Neural cell (in vitro differentiated cells): ENCODE measurements around the gene COL5A1. TPM values are rescaled to one million over a fixed set of nuclear protein-coding genes. Genes with fewer than 3 reads are reported as not detected.

ENCODE experiments used
- H2AFZ ChIP-seq: fragments of 200-600, 300-800 bp; sonication (generic), shearing (Covaris generic); 2 replicates; pipeline ENCODE4 v1.6.0; 2014; ENCODE audit warnings: low read depth, mild to moderate bottlenecking, antibody characterized with exemption, low read length, moderate library complexity
- H3F3A ChIP-seq: fragments of 200-600 bp; shearing (Covaris generic); 2 replicates; pipeline ENCODE4 v1.6.1; 2016; ENCODE audit warnings: mild to moderate bottlenecking, moderate library complexity, mixed read lengths, antibody characterized with exemption, low read length; ENCODE audit not compliant: insufficient read depth, poor library complexity, severe bottlenecking
- H3K27ac ChIP-seq: fragments of 200-600, 300-800 bp; sonication (generic), shearing (Covaris generic); 2 replicates; pipeline ENCODE4 v1.5.1; 2014; ENCODE audit warnings: mild to moderate bottlenecking, low read length, moderate library complexity
- H3K27me3 ChIP-seq: fragments of 300-800, 200-600 bp; sonication (generic), shearing (Covaris generic); 2 replicates; pipeline ENCODE4 v1.6.0; 2014; ENCODE audit warnings: mild to moderate bottlenecking, low read depth, low read length, moderate library complexity; ENCODE audit not compliant: insufficient read depth
- H3K36me3 ChIP-seq: fragments of 300-800, 200-600 bp; sonication (generic), shearing (Covaris generic); 2 replicates; pipeline ENCODE4 v1.5.1; 2014; ENCODE audit warnings: mild to moderate bottlenecking, antibody characterized with exemption, low read length, moderate library complexity; ENCODE audit not compliant: insufficient read depth
- H3K4me2 ChIP-seq: fragments of 300-800, 200-600 bp; sonication (generic), shearing (Covaris generic); 2 replicates; pipeline ENCODE4 v1.6.0; 2014; ENCODE audit warnings: mild to moderate bottlenecking, low read length
- H3K4me3 ChIP-seq: fragments of 300-800, 200-600 bp; sonication (generic), shearing (Covaris generic); 2 replicates; pipeline ENCODE4 v1.5.1; 2014; ENCODE audit warnings: mild to moderate bottlenecking, low read length, moderate library complexity
- H3K79me2 ChIP-seq: fragments of 200-600 bp; shearing (Covaris generic); replicated peaks from 2 replicates; pipeline ENCODE4 v1.6.0; 2014; ENCODE audit warnings: mild to moderate bottlenecking, low read length, moderate library complexity; ENCODE audit not compliant: insufficient read depth
- H3K9ac ChIP-seq: fragments of 300-800, 200-600 bp; sonication (generic), shearing (Covaris generic); 2 replicates; pipeline ENCODE4 v1.6.1; 2016; ENCODE audit warnings: mild to moderate bottlenecking, low read length, mixed read lengths
- H3K9me2 ChIP-seq: fragments of 200-600 bp; shearing (Covaris generic); 2 replicates; pipeline ENCODE4 v1.6.1; 2016; ENCODE audit warnings: mild to moderate bottlenecking, low read length, mixed read lengths; ENCODE audit not compliant: insufficient read depth
- H3K9me3 ChIP-seq: fragments of 200-600, 300-800 bp; sonication (generic), shearing (Covaris generic); 2 replicates; pipeline ENCODE4 v1.6.1; 2016; ENCODE audit warnings: mild to moderate bottlenecking, mixed run types, low read length, moderate library complexity, mixed read lengths
- H4K20me1 ChIP-seq: fragments of 200-600 bp; shearing (Covaris generic); 2 replicates; pipeline ENCODE4 v1.6.1; 2016; ENCODE audit warnings: mild to moderate bottlenecking, mixed run types; ENCODE audit not compliant: insufficient read depth
- CTCF ChIP-seq: fragments of 450-650 bp; IDR thresholded peaks from 2 replicates; pipeline ENCODE4 v1.5.1; 2014; ENCODE audit warnings: antibody characterized with exemption, mild to moderate bottlenecking, moderate library complexity; ENCODE audit not compliant: poor library complexity, severe bottlenecking
- EP300 ChIP-seq: fragments of 450-650 bp; conservative IDR thresholded peaks from 2 replicates; pipeline ENCODE4 v1.6.1; 2014; ENCODE audit warnings: antibody characterized with exemption, mild to moderate bottlenecking, moderate library complexity; ENCODE audit not compliant: poor library complexity, severe bottlenecking
- EZH2 ChIP-seq: fragments of 200-600, 300-800 bp; shearing (Covaris generic), sonication (generic); IDR thresholded peaks from 2 replicates; pipeline ENCODE4 v1.6.1; 2014; ENCODE audit warnings: antibody characterized with exemption, low read length, borderline replicate concordance, mild to moderate bottlenecking; ENCODE audit not compliant: insufficient read depth, poor library complexity, severe bottlenecking
- MXI1 ChIP-seq: fragments of 450-650 bp; conservative IDR thresholded peaks from 2 replicates; pipeline ENCODE4 v1.6.1; 2014; ENCODE audit warnings: antibody characterized with exemption, mild to moderate bottlenecking; ENCODE audit not compliant: poor library complexity, severe bottlenecking
- POLR2AphosphoS5 ChIP-seq: IDR thresholded peaks from 2 replicates; pipeline ENCODE4 v1.6.1; 2012
- RAD21 ChIP-seq: fragments of 450-650 bp; conservative IDR thresholded peaks from 2 replicates; pipeline ENCODE4 v1.6.1; 2014; ENCODE audit warnings: antibody characterized with exemption, mild to moderate bottlenecking, moderate library complexity
- SMC3 ChIP-seq: fragments of 450-650 bp; conservative IDR thresholded peaks from 2 replicates; pipeline ENCODE4 v1.6.1; 2014; ENCODE audit warnings: antibody characterized with exemption, mild to moderate bottlenecking, moderate library complexity; ENCODE audit not compliant: poor library complexity
- TAF1 ChIP-seq: IDR thresholded peaks from 2 replicates; pipeline ENCODE4 v1.6.1; 2012; ENCODE audit warnings: low read depth
- polyA plus RNA-seq: library from polyadenylated mRNA; depleted of rRNA; stranded (reverse); fragments of >200 nt; gene quantifications from 2 replicates; pipeline ENCODE4 v1.2.3, GENCODE V29; 2014
- TF ChIP-seq, protein P1 (sequence below): IDR thresholded peaks from 2 replicates; pipeline ENCODE4 v1.6.1; 2012; ENCODE audit warnings: borderline replicate concordance

COL5A1 gene
- polyA plus RNA-seq, 1 donor from 2014 or later, result not detected

DNA sequence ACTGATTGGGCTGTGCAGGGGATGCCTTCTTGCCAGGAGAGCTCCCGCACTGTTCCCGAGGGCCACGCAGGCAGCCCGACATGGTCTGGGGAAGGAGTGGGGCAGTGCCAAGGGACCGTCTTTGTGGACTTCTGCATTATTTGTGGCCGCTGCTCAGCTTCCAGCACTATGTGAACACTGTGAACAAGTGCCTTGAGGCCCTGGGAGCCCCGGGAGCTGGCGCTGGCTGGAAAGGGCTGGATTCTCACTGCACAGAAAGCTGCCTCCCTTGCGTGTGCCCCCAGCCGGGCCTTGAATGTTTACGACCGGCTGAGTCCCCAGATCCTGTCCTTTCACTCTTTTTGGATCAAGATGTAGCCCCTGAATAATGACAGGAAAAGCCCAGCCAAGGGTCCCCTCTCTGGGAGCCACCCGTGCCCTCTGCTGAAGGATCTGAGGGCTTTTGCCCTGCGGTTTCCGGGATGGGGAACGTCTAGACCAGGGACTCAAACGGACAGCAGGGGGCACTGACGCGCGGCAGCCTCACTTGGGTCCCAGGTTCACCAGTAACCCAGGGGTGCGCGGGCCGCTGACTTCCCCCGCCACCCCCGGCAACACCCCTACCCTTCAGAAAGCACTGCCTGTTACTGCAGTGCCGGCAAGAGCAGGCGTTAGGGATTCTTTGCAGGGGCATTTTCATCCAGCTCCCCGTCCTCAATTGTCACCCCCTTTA lies 140.1 kb downstream of the COL5A1 start:
- Histone ChIP-seq H3K36me3 (no peaks in the 10 kb centered on the region), H3K9me3 (no peaks in the 10 kb centered on the region), H2AFZ (no peak overlapping the region), H3K4me3 (no peak overlapping the region), H4K20me1 (no peaks in the 10 kb centered on the region), H3K27ac (no peak overlapping the region), H3K9me2 (no peaks in the 10 kb centered on the region), H3K79me2 (no peaks in the 10 kb centered on the region), H3K27me3 (no peaks in the 10 kb centered on the region), H3F3A (no peaks in the 10 kb centered on the region), H3K9ac (no peak overlapping the region), H3K4me2 (no peak overlapping the region)
- TF ChIP-seq EZH2 (no peak), TAF1 (no peak), SMC3 (no peak), RAD21 (no peak), EP300 (no peak), POLR2AphosphoS5 (no peak), MXI1 (no peak), CTCF (no peak)
- TF ChIP-seq, protein P1, sequence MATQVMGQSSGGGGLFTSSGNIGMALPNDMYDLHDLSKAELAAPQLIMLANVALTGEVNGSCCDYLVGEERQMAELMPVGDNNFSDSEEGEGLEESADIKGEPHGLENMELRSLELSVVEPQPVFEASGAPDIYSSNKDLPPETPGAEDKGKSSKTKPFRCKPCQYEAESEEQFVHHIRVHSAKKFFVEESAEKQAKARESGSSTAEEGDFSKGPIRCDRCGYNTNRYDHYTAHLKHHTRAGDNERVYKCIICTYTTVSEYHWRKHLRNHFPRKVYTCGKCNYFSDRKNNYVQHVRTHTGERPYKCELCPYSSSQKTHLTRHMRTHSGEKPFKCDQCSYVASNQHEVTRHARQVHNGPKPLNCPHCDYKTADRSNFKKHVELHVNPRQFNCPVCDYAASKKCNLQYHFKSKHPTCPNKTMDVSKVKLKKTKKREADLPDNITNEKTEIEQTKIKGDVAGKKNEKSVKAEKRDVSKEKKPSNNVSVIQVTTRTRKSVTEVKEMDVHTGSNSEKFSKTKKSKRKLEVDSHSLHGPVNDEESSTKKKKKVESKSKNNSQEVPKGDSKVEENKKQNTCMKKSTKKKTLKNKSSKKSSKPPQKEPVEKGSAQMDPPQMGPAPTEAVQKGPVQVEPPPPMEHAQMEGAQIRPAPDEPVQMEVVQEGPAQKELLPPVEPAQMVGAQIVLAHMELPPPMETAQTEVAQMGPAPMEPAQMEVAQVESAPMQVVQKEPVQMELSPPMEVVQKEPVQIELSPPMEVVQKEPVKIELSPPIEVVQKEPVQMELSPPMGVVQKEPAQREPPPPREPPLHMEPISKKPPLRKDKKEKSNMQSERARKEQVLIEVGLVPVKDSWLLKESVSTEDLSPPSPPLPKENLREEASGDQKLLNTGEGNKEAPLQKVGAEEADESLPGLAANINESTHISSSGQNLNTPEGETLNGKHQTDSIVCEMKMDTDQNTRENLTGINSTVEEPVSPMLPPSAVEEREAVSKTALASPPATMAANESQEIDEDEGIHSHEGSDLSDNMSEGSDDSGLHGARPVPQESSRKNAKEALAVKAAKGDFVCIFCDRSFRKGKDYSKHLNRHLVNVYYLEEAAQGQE, result no peak

- Histone ChIP-seq H3K9me2 (no peaks in the 10 kb centered on the region), H3K9me3 (no peaks in the 10 kb centered on the region), H3K4me2 (no peak overlapping the region), H3F3A (no peaks in the 10 kb centered on the region), H3K36me3 (no peaks in the 10 kb centered on the region), H3K79me2 (no peaks in the 10 kb centered on the region), H2AFZ (no peak overlapping the region), H3K9ac (no peak overlapping the region), H3K27me3 (no peaks in the 10 kb centered on the region), H4K20me1 (no peaks in the 10 kb centered on the region), H3K4me3 (no peak overlapping the region), H3K27ac (no peak overlapping the region)
- no peak for TF ChIP-seq SMC3
- TF ChIP-seq, protein P1, result no peak
- no peak for TF ChIP-seq EP300
- TF ChIP-seq RAD21, result no peak
- no peak for TF ChIP-seq MXI1
- TF ChIP-seq POLR2AphosphoS5, result no peak
- TF ChIP-seq TAF1, result no peak
- TF ChIP-seq EZH2, result no peak
- TF ChIP-seq CTCF, result no peak
Measured at GRCh38 chr9:134782921-134783698, 141.5 kb downstream of the COL5A1 start.
